CD4-positive, CD25-positive, alpha-beta regulatory T cell (primary cell): ENCODE data around the gene GTF2E1. TPM values are rescaled to one million over a fixed set of nuclear protein-coding genes. Genes with fewer than 3 reads are reported as not detected.

Experiments used
- ATAC-seq, 2 donors: fragments of 150-1000 bp; cut with Tn5 transposase; one replicate each; pipeline ENCODE4 v1.10.0; 2021; ENCODE audit warnings: low read depth in 2 of 2, moderate number of reproducible peaks in 2 of 2, moderate library complexity in 1 of 2
- DNase-seq, 3 donors: peaks; one replicate each; pipeline versions ENCODE4 v3.0.0 to v3.0.0-alpha.2; 2012 to 2022; ENCODE audit warnings: mixed read lengths in 1 of 3
- H3K27ac ChIP-seq: one replicate; pipeline ENCODE4 v1.7.0; 2013; ENCODE audit warnings: mild to moderate bottlenecking, low read length; ENCODE audit not compliant: insufficient read depth, poor library complexity, severe bottlenecking
- H3K27me3 ChIP-seq: one replicate; pipeline ENCODE4 v1.7.0; 2013; ENCODE audit warnings: low read length; ENCODE audit not compliant: control insufficient read depth, insufficient read depth
- H3K36me3 ChIP-seq: one replicate; pipeline ENCODE4 v1.7.0; 2013; ENCODE audit warnings: mild to moderate bottlenecking, low read length, moderate library complexity; ENCODE audit not compliant: control insufficient read depth, insufficient read depth
- H3K4me1 ChIP-seq: 2 replicates; pipeline ENCODE4 v1.7.0; 2013; ENCODE audit warnings: mild to moderate bottlenecking, low read length; ENCODE audit not compliant: insufficient read depth, control insufficient read depth, poor library complexity, severe bottlenecking
- H3K4me3 ChIP-seq: one replicate; pipeline ENCODE4 v1.7.0; 2013; ENCODE audit warnings: low read depth, mild to moderate bottlenecking, low read length, moderate library complexity
- H3K9me3 ChIP-seq, 2 experiments: 1 replicate in 1 of 2; 2 replicates in 1 of 2; pipeline ENCODE4 v1.7.0; 2013; ENCODE audit warnings: low read length in 2 of 2, mild to moderate bottlenecking in 1 of 2, moderate library complexity in 1 of 2; ENCODE audit not compliant: control insufficient read depth in 2 of 2
- H3K27ac Mint-ChIP-seq, 3 donors: one replicate each; pipeline ENCODE4 v1.8.0; 2020 to 2022; ENCODE audit warnings: mild to moderate bottlenecking in 3 of 3, mixed read lengths in 3 of 3, moderate library complexity in 2 of 3
- H3K27me3 Mint-ChIP-seq: one replicate; pipeline ENCODE4 v1.8.0; 2022; ENCODE audit warnings: mild to moderate bottlenecking, mixed read lengths
- H3K36me3 Mint-ChIP-seq: one replicate; pipeline ENCODE4 v1.8.0; 2020; ENCODE audit warnings: mixed read lengths
- H3K4me1 Mint-ChIP-seq, 4 donors: one replicate each; pipeline ENCODE4 v1.8.0; 2020 to 2022; ENCODE audit warnings: mixed read lengths in 4 of 4, mild to moderate bottlenecking in 1 of 4
- H3K4me3 Mint-ChIP-seq, 4 donors: one replicate each; pipeline ENCODE4 v1.8.0; 2020 to 2022; ENCODE audit warnings: mild to moderate bottlenecking in 4 of 4, mixed read lengths in 4 of 4, moderate library complexity in 3 of 4
- H3K9me3 Mint-ChIP-seq, 7 donors: one replicate each; pipeline ENCODE4 v1.8.0; 2020 to 2022; ENCODE audit warnings: mixed read lengths in 7 of 7, mild to moderate bottlenecking in 3 of 7, moderate library complexity in 2 of 7
- polyA plus RNA-seq, 4 donors: library from polyadenylated mRNA; unstranded; fragments of 300-500 nt; fragmentation: Illumina TruSeq; gene quantifications; one replicate each; pipeline ENCODE4 v1.2.3, GENCODE V29; 2021
- total RNA-seq: library from RNA; stranded (reverse); gene quantifications from one replicate; pipeline ENCODE4 v1.2.3, GENCODE V29; 2022

Gene GTF2E1
- total and polyA plus RNA-seq, 5 donors from 2014 or later, result 14.7 to 23.1 (median 18.7) TPM

GRCh38 chr3:120791010-120791409, 48.5 kb downstream of the GTF2E1 start:
- H3K36me3 Mint-ChIP-seq, result no peaks in the 10 kb centered on the region
- H3K4me3 ChIP-seq, result no peak overlapping the region
- no peaks in the 10 kb centered on the region for H3K27me3 Mint-ChIP-seq
- no peaks in the 10 kb centered on the region for H3K4me1 ChIP-seq
- H3K27me3 ChIP-seq, result no peaks in the 10 kb centered on the region
- peaks cover 0 to 14% (median 2%) of the 10 kb centered on the region in 4 donors for H3K4me1 Mint-ChIP-seq
- H3K27ac ChIP-seq, result no peak overlapping the region
- DNase-seq, result peak in 1 of 3 donors; percentile 10
- peak overlapping the region in 1 of 3 donors; percentile 37 for H3K27ac Mint-ChIP-seq
- H3K9me3 Mint-ChIP-seq, result no peaks in the 10 kb centered on the region
- H3K36me3 ChIP-seq, result no peaks in the 10 kb centered on the region
- no peak for ATAC-seq
- H3K9me3 ChIP-seq, result no peaks in the 10 kb centered on the region
- H3K4me3 Mint-ChIP-seq, result no peak overlapping the region

DNA sequence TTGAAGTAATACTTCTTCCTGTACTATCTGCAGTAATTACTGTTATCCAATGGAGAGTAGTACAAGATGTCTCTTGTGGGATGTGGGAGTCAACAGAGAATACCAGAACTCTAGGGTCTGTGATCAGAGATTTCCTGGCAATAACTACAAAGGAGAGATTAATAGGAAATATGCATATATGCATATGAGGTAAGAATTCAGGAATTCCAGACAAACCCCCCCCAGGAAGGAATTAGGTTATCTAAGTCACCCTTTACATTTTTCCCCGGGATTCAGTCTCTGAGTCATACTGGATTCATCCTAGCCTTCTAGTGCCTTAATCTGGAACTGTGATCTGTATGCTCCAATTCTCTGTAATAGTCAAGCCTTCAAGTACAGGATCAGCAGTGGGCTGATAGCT, 49.4 kb downstream of the GTF2E1 start:
- no peaks in the 10 kb centered on the region for H3K36me3 ChIP-seq
- no peak overlapping the region for H3K27ac ChIP-seq
- ATAC-seq (no peak), DNase-seq (no peak)
- no peak overlapping the region for H3K4me3 Mint-ChIP-seq
- H3K4me3 ChIP-seq, result no peak overlapping the region
- H3K27me3 Mint-ChIP-seq, result no peaks in the 10 kb centered on the region
- no peaks in the 10 kb centered on the region for H3K9me3 ChIP-seq
- H3K36me3 Mint-ChIP-seq, result no peaks in the 10 kb centered on the region
- peaks cover 0 to 14% (median 2%) of the 10 kb centered on the region in 4 donors for H3K4me1 Mint-ChIP-seq
- H3K27me3 ChIP-seq, result no peaks in the 10 kb centered on the region
- H3K27ac Mint-ChIP-seq, result peak overlapping the region in 1 of 3 donors; percentile 37
- H3K4me1 ChIP-seq, result no peaks in the 10 kb centered on the region
- H3K9me3 Mint-ChIP-seq, result no peaks in the 10 kb centered on the region

DNA sequence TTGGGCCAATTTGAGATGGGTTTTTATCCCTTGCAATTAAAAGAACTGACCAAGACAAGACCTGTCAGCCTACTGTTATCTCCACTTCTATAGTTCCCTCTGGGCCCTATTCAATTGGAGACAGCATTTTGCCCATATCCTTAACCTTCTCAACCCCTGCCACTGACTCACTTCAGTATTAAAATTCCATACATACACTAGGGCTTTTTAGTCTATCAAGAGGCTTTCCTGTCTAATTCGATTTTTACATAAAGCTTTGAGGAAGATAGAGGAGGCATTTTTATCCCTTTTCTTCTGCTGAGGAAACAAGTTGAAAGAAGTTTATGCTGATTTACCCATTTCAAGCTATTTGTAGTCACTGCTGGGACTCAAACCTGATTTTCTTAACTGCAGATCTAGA, 51.1 kb downstream of the GTF2E1 start:
- DNase-seq (no peak), ATAC-seq (no peak)
- Histone ChIP-seq H3K4me1 (no peaks in the 10 kb centered on the region), H3K4me3 (no peak overlapping the region), H3K27ac (no peak overlapping the region), H3K36me3 (no peaks in the 10 kb centered on the region), H3K9me3 (no peaks in the 10 kb centered on the region), H3K27me3 (no peaks in the 10 kb centered on the region)
- no peak overlapping the region for H3K4me3 Mint-ChIP-seq
- H3K27ac Mint-ChIP-seq, result peak overlapping the region in 2 of 3 donors; percentile 16 to 54
- H3K27me3 Mint-ChIP-seq, result no peaks in the 10 kb centered on the region
- H3K4me1 Mint-ChIP-seq, result peaks cover 0 to 14% (median 2%) of the 10 kb centered on the region in 4 donors
- no peaks in the 10 kb centered on the region for H3K36me3 Mint-ChIP-seq
- no peaks in the 10 kb centered on the region for H3K9me3 Mint-ChIP-seq

- no peaks in the 10 kb centered on the region for H3K27me3 Mint-ChIP-seq
- no peak overlapping the region for H3K27ac Mint-ChIP-seq
- Histone ChIP-seq H3K27ac (no peak overlapping the region), H3K36me3 (no peaks in the 10 kb centered on the region), H3K27me3 (peaks cover under 1% of the 10 kb centered on the region), H3K9me3 (no peaks in the 10 kb centered on the region), H3K4me3 (no peak overlapping the region), H3K4me1 (no peaks in the 10 kb centered on the region)
- DNase-seq, result peak; percentile 62 to 80 (median 79)
- no peaks in the 10 kb centered on the region for H3K9me3 Mint-ChIP-seq
- H3K4me1 Mint-ChIP-seq, result peaks cover 0 to 14% (median 2%) of the 10 kb centered on the region in 4 donors
- H3K36me3 Mint-ChIP-seq, result no peaks in the 10 kb centered on the region
- ATAC-seq, result peak; percentile 87 to 93
- H3K4me3 Mint-ChIP-seq, result no peak overlapping the region
These were observed 52.6 kb downstream of the GTF2E1 start for GRCh38 chr3:120795017-120795648.

DNA sequence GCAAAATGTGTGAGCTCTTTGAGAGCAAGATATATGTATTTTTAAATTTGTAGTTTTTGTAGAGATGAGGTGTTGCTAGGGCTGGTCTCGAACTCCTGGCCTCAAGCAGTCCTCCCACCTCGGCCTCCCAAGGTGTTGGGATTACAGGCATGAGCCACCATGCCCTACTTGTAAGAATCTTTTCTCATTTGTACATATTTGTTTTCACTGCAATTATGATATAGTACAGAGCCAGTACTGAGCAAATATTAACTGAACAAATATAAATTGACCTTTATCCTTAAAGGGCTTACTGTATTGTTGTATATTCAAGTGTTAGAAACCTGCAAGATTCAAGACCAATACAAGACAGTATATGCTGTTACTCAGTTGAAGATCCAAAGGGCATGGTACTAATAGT, 53.4 kb downstream of the GTF2E1 start:
- no peak for ATAC-seq

DNA sequence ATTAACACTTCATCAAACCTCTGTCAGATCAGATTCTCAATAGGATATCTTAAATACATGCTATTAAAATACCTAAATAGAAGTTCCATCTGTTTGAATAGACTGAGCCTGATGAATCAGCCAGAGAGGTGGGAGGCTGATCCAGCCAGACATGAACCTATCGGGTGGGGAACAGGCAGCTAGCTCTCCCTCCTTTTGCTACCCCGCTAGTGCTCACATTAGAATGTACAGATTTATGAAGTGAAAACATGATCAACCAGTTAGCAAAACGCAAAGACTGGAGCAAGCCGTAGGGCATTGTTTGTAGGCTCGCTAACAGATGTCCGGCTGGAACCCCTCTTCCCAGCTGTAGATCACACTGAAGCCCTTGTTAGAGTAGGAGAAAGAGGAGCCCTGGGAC, 54.4 kb downstream of the GTF2E1 start:
- Histone ChIP-seq H3K36me3 (no peaks in the 10 kb centered on the region), H3K4me3 (no peak overlapping the region), H3K4me1 (no peaks in the 10 kb centered on the region), H3K9me3 (no peaks in the 10 kb centered on the region), H3K27ac (no peak overlapping the region), H3K27me3 (peaks cover 2% of the 10 kb centered on the region)
- H3K9me3 Mint-ChIP-seq, result no peaks in the 10 kb centered on the region
- ATAC-seq, result no peak
- H3K4me3 Mint-ChIP-seq, result no peak overlapping the region
- no peak for DNase-seq
- H3K27ac Mint-ChIP-seq, result no peak overlapping the region
- H3K27me3 Mint-ChIP-seq, result peaks cover 4% of the 10 kb centered on the region
- H3K36me3 Mint-ChIP-seq, result no peaks in the 10 kb centered on the region
- H3K4me1 Mint-ChIP-seq, result no peaks in the 10 kb centered on the region

More for the DNA sequence above, 53.4 kb downstream of the GTF2E1 start:
- Mint-ChIP-seq H3K4me1 (peaks cover 0 to 9% (median 2%) of the 10 kb centered on the region in 4 donors), H3K9me3 (no peaks in the 10 kb centered on the region), H3K4me3 (no peak overlapping the region), H3K27ac (no peak overlapping the region), H3K27me3 (no peaks in the 10 kb centered on the region), H3K36me3 (no peaks in the 10 kb centered on the region)
- Histone ChIP-seq H3K27ac (no peak overlapping the region), H3K9me3 (no peaks in the 10 kb centered on the region), H3K36me3 (no peaks in the 10 kb centered on the region), H3K27me3 (peaks cover 2% of the 10 kb centered on the region), H3K4me3 (no peak overlapping the region), H3K4me1 (no peaks in the 10 kb centered on the region)
- no peak for DNase-seq

GRCh38 chr3:120797857-120798256, 55.3 kb downstream of the GTF2E1 start:
- Histone ChIP-seq H3K36me3 (no peaks in the 10 kb centered on the region), H3K27ac (no peak overlapping the region), H3K4me3 (no peak overlapping the region), H3K27me3 (peaks cover 2% of the 10 kb centered on the region), H3K4me1 (no peaks in the 10 kb centered on the region), H3K9me3 (no peaks in the 10 kb centered on the region)
- no peaks in the 10 kb centered on the region for H3K4me1 Mint-ChIP-seq
- H3K27ac Mint-ChIP-seq, result no peak overlapping the region
- DNase-seq (no peak), ATAC-seq (no peak)
- no peak overlapping the region for H3K4me3 Mint-ChIP-seq
- no peaks in the 10 kb centered on the region for H3K36me3 Mint-ChIP-seq
- peaks cover 4% of the 10 kb centered on the region for H3K27me3 Mint-ChIP-seq
- no peaks in the 10 kb centered on the region for H3K9me3 Mint-ChIP-seq

DNA sequence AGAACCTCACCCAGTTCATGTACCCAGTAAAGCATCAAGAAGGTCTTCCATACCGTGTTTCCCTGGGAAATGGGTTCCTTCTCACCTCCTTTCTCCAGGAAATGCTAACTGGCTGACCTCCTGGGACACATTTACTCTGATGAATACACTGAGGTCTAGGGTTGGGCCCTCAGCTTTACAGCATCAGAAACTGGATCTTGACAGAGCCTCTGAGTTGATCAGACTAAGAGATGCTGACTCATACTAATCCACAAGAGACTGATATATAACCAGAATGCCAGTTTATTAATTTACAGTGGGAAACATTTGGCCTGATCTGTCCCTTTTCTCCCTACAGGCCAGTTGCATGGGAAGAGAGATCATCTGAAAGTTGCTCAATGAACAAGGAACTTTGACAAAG, 55.8 kb downstream of the GTF2E1 start:
- Mint-ChIP-seq H3K4me1 (no peaks in the 10 kb centered on the region), H3K27me3 (peaks cover 4% of the 10 kb centered on the region), H3K4me3 (no peak overlapping the region), H3K36me3 (no peaks in the 10 kb centered on the region), H3K27ac (no peak overlapping the region), H3K9me3 (no peaks in the 10 kb centered on the region)
- Histone ChIP-seq H3K4me1 (no peaks in the 10 kb centered on the region), H3K27ac (no peak overlapping the region), H3K9me3 (no peaks in the 10 kb centered on the region), H3K27me3 (peaks cover 2% of the 10 kb centered on the region), H3K36me3 (no peaks in the 10 kb centered on the region), H3K4me3 (no peak overlapping the region)
- ATAC-seq, result no peak
- no peak for DNase-seq
